Heart right ventricle (tissue), 16 donors: ENCODE measurements around the gene SARDH. TPM values are rescaled to one million over a fixed set of nuclear protein-coding genes. Genes with fewer than 3 reads are reported as not detected.

Source experiments
- ATAC-seq, 8 donors: fragments of 200-7000 bp; cut with Tn5 transposase; one replicate each; pipeline ENCODE4 v1.9.1; 2020; ENCODE audit warnings: mild to moderate bottlenecking in 8 of 8, moderate library complexity in 8 of 8, moderate number of reproducible peaks in 1 of 8
- DNase-seq, 2 donors: peaks; one replicate each; pipeline ENCODE4 v3.0.0-alpha.2; 2020
- H3K27ac ChIP-seq, 10 donors: fragments of 200-600 bp; sonication (generic) in 2 of 10; one replicate each; pipeline versions ENCODE4 v1.5.0 to v1.8.0; 2020 to 2022; ENCODE audit warnings: mild to moderate bottlenecking in 3 of 10
- H3K27me3 ChIP-seq, 7 donors: fragments of 200-600 bp; one replicate each; pipeline ENCODE4 v1.8.0; 2021 to 2022; ENCODE audit warnings: mild to moderate bottlenecking in 2 of 7
- H3K36me3 ChIP-seq, 9 donors: fragments of 200-600 bp; sonication (generic) in 1 of 9; one replicate each; pipeline versions ENCODE4 v1.5.0 to v1.8.0; 2020 to 2022; ENCODE audit warnings: mild to moderate bottlenecking in 2 of 9
- H3K4me1 ChIP-seq, 9 donors: fragments of 200-600 bp; sonication (generic) in 1 of 9; one replicate each; pipeline versions ENCODE4 v1.5.0 to v1.8.0; 2020 to 2022; ENCODE audit warnings: mild to moderate bottlenecking in 4 of 9
- H3K4me3 ChIP-seq, 10 donors: fragments of 200-600 bp; sonication (generic) in 2 of 10; one replicate each; pipeline versions ENCODE4 v1.5.0 to v1.8.0; 2020 to 2022; ENCODE audit warnings: mild to moderate bottlenecking in 7 of 10, moderate library complexity in 2 of 10
- H3K9me3 ChIP-seq, 11 donors: fragments of 200-600 bp in 10 of 11; sonication (generic) in 2 of 11; one replicate each; pipeline versions ENCODE4 v1.5.0 to v1.8.0; 2013 to 2022; ENCODE audit warnings: mild to moderate bottlenecking in 2 of 11, control low read depth in 1 of 11, moderate library complexity in 1 of 11
- WGBS, 2 donors: extraction: QIAGEN DNeasy Blood & Tissue Kit; methylation state at CpG; one replicate each; pipeline ENCODE4 v1.1.7; 2013; ENCODE audit warnings: inconsistent platforms in 1 of 2; 5-methylcytosine and 5-hydroxymethylcytosine counted together
- intact Hi-C, 10 donors: fragments of 100-400 bp; cut with DNase I; formaldehyde crosslinking; loops; one replicate each; pipeline versions ENCODE4 v1.11.1 to v1.14.2; 2022
- polyA plus RNA-seq, 2 donors: library from polyadenylated mRNA; stranded (reverse); fragments of 200-250 nt; gene quantifications; one replicate each; pipeline ENCODE4 v1.2.3, GENCODE V29; 2013
- total RNA-seq, 10 donors: library from RNA; stranded (reverse); fragmentation: NEBNext Ultra II Directional in 3 of 10; extraction: Animal tissue kit (Norgen Biotek cat#: 25700) in 3 of 10; gene quantifications; one replicate each; pipeline versions ENCODE4 v1.2.1 to v1.2.4, GENCODE V29; 2021 to 2023
- TF ChIP-seq, protein P1 (sequence below), 9 donors: fragments of 200-600 bp; sonication (generic) in 2 of 9; IDR thresholded peaks; one replicate each; pipeline versions ENCODE4 v1.5.0 to v1.8.0; 2021 to 2022; ENCODE audit warnings: antibody characterized with exemption in 9 of 9, mild to moderate bottlenecking in 5 of 9, moderate library complexity in 1 of 9
- donor health status: Arrhythmogenic right ventricular cardiomyopathy.
- donor health status: ischemic (EF 13 %, LVEDD 7.1; RV severe dilation, severe dysfunction).
- donor health status: healthy with polysubstance abuse.
- donor health status: DM: no; HTN: yes; CAD: no.
- donor health status: DM: no; HTN: no; CAD: no.
- donor health status: ischemic (EF 25% LVEDD 6.9; RV normal size, moderate dysfunction).
- donor health status: ischemic (EF 25% LVEDD 5.7; RV mildly dilated, moderate dysfunction).
- donor health status: healthy.
- donor health status: DM: yes; HTN: yes; CAD: no.
- donor health status: Ischemic cardiomyopathy.
- donor health status: ischemic (EF 35%, LVEDD 5.7; RV mildly dilated, moderate dysfunction).
- donor health status: nonischemic (EF 11% LVEDD 7.7; RV severe dilation, severe dysfunction).
- donor health status: DM: yes; HTN: yes; CAD: no.
- donor health status: PGD.
- donor health status: ischemic (EF 29% LVEDD 5.4; RV normal size, mild dysfunction).
- donor health status: nonischemic (EF 23%, LVEDD 6.1; RV moderate dilation, normal function).

Gene SARDH
- total and polyA plus RNA-seq, 12 donors, result 0.28 to 1.8 (median 0.53) TPM

DNA sequence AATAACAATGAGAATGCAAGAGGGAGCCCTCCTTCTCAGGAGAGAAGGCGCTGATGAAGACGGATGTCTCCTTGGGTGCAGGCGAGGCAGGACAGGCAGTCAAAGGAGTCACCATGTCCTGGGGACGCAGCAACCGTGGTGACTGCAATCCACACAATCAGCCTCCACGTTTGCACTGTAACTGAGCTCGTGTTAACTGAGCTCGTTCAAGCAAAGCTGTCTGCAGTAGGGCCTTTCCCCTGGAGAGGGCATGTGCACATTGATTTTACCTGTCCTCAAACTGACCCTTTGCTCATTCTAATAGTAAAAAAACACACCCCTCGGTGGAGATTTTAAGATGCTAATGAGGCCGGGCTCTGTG, 2.8 kb downstream of the SARDH start:
- H3K4me1 ChIP-seq, result peaks cover 0 to 21% (median 11%) of the 10 kb centered on the region in 9 donors
- DNase-seq (no peak), ATAC-seq (no peak)
- no peaks in the 10 kb centered on the region for H3K9me3 ChIP-seq
- TF ChIP-seq, protein P1, sequence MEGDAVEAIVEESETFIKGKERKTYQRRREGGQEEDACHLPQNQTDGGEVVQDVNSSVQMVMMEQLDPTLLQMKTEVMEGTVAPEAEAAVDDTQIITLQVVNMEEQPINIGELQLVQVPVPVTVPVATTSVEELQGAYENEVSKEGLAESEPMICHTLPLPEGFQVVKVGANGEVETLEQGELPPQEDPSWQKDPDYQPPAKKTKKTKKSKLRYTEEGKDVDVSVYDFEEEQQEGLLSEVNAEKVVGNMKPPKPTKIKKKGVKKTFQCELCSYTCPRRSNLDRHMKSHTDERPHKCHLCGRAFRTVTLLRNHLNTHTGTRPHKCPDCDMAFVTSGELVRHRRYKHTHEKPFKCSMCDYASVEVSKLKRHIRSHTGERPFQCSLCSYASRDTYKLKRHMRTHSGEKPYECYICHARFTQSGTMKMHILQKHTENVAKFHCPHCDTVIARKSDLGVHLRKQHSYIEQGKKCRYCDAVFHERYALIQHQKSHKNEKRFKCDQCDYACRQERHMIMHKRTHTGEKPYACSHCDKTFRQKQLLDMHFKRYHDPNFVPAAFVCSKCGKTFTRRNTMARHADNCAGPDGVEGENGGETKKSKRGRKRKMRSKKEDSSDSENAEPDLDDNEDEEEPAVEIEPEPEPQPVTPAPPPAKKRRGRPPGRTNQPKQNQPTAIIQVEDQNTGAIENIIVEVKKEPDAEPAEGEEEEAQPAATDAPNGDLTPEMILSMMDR (IDR thresholded peaks at IDR 0.05), result no peak
- H3K4me3 ChIP-seq, result no peak overlapping the region
- H3K36me3 ChIP-seq, result no peaks in the 10 kb centered on the region
- no peak overlapping the region for H3K27ac ChIP-seq
- 59 to 61% methylated on average over 10 of the region's 10 CpGs for WGBS, 2 donors
- H3K27me3 ChIP-seq, result peaks cover 0 to 35% (median 8%) of the 10 kb centered on the region in 7 donors
- intact Hi-C loops, result no loop called here

DNA sequence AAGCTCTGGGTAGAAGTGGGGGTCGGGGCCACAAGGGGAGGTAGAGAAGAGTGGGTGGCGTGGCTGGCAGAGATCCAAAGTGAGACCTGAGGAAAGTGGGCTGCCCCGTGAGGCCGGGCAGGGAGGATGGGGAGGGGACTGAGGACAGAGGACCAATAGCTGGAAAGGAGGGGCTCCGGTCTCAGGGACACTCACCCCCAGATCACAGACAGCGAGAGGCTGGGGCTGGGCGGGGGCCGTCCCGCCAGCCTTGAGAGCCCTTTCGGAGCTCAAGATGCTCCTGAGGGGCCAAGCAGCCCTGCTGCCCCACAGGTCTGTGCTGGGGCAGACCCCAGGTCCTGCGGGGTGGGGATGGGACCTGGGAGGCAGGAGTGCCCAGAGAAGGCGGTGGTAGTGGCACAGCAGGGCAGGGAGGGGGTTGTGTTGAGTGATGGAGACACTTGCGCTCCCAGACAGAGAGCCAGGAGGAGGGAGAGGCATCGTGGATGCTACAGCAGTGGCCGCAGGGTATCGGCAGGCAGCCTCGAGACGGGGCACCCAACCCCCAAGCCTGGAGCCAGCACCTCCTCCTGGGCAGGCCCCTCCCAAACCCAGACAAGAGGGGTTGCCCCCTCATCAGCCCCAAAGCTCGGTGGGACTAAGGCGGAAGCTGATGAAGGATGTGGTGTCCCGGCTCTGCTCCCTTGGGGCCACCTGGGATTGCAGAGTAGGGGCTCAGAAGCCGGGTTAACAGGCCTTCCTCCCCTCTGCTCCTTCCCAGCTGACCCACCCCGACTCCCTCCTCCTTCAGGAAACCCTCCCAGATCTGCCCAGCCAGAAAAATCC, 3.4 kb downstream of the SARDH start:
- TF ChIP-seq, protein P1 (IDR thresholded peaks at IDR 0.05), result no peak
- no peaks in the 10 kb centered on the region for H3K36me3 ChIP-seq
- intact Hi-C loops, result no loop called here
- no peak overlapping the region for H3K4me3 ChIP-seq
- peaks cover 0 to 39% (median 9%) of the 10 kb centered on the region in 7 donors for H3K27me3 ChIP-seq
- no peak for DNase-seq
- H3K4me1 ChIP-seq, result peaks cover 0 to 21% (median 11%) of the 10 kb centered on the region in 9 donors
- H3K27ac ChIP-seq, result no peak overlapping the region
- ATAC-seq, result no peak
- WGBS, 2 donors, result 65 to 67% methylated on average over 22 to 23 of the region's 23 CpGs
- no peaks in the 10 kb centered on the region for H3K9me3 ChIP-seq

DNA sequence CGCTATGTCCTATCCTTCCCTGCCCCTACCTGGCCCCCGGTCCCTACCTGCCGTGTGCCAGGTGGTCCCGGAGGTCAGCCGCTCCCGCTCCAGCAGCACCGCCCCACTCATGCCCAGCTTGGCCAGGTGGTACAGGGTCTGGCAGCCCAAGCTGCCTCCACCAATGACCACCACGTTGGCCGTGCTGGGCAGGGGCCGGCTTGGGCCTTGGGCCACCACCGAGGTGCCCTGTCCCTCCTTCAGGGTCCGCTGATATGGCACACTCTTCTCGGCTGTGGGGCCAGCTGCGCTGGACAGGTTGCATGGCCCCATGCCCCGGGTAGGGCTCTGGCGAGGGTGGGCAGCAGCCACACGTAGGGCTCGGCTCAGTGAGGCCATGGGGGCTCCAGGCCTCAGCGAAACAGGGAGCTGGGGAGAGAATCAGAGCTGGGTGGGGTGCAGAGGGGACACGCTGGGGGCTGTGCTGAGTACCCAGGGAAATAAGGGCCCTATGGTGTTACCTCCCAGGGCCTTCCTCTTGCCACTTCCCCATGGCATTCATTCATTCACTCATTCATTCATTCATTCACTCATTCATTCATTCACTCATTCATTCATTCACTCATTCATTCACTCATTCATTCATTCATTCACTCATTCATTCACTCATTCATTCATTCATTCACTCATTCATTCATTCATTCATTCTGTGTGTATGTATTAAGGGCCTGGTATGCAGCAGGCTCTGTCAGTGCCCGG, 4.2 kb downstream of the SARDH start:
- H3K4me1 ChIP-seq, result peaks cover 0 to 21% (median 11%) of the 10 kb centered on the region in 9 donors
- H3K27ac ChIP-seq, result no peak overlapping the region
- intact Hi-C loops, result no loop called here
- TF ChIP-seq, protein P1 (IDR thresholded peaks at IDR 0.05), result no peak
- ATAC-seq (no peak), DNase-seq (no peak)
- no peaks in the 10 kb centered on the region for H3K36me3 ChIP-seq
- peaks cover 0 to 44% (median 16%) of the 10 kb centered on the region in 7 donors for H3K27me3 ChIP-seq
- no peak overlapping the region for H3K4me3 ChIP-seq
- no peaks in the 10 kb centered on the region for H3K9me3 ChIP-seq
- WGBS, 2 donors, result 83% methylated on average over 21 of the region's 21 CpGs

DNA sequence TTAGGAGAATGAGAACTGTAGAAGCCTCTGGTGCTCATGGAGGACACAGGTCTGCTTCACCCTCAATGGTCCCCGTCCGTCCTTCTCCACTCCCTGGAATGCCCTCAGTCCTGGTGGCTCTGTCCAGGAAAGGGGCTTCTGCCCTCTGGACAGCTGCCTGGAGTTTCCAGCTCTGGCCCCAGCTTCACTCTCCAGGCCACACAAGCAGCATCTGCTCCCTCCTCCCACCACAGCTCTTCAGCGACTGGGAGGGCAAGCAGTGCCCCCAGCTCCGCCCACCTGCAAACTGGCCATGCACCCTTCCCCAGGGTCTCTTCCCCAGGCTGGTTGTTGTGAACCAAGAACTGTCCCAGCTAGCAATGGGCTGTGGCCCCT, 4.7 kb downstream of the SARDH start:
- no peak for ATAC-seq
- Histone ChIP-seq H3K4me3 (no peak overlapping the region), H3K27ac (no peak overlapping the region), H3K36me3 (no peaks in the 10 kb centered on the region), H3K27me3 (peaks cover 0 to 48% (median 18%) of the 10 kb centered on the region in 7 donors), H3K4me1 (peaks cover 0 to 17% (median 9%) of the 10 kb centered on the region in 9 donors), H3K9me3 (no peaks in the 10 kb centered on the region)
- WGBS, 2 donors, result 73 to 75% methylated on average over 4 of the region's 4 CpGs
- intact Hi-C loops, result no loop called here
- no peak for DNase-seq
- TF ChIP-seq, protein P1 (IDR thresholded peaks at IDR 0.05), result no peak
